GM23248 (cell line): Measurements from ENCODE around the gene MAML2. TPM values are rescaled to one million over a fixed set of nuclear protein-coding genes. Genes with fewer than 3 reads are reported as not detected.

Experiments
- DNase-seq: peaks from one replicate; pipeline ENCODE4 v3.0.0-alpha.2; 2015
- H2AFZ ChIP-seq: fragments of 200-600 bp; sonication (generic); 2 replicates; pipeline ENCODE4 v1.6.1; 2016; ENCODE audit warnings: antibody characterized with exemption
- H3F3A ChIP-seq: fragments of 200-600 bp; sonication (generic); 2 replicates; pipeline ENCODE4 v1.6.1; 2016; ENCODE audit warnings: mild to moderate bottlenecking, antibody characterized with exemption, mixed run types; ENCODE audit not compliant: insufficient read depth
- H3K27ac ChIP-seq: fragments of 200-600 bp; sonication (generic); 2 replicates; pipeline ENCODE4 v1.5.1; 2016; ENCODE audit warnings: mild to moderate bottlenecking
- H3K27me3 ChIP-seq: fragments of 200-600 bp; sonication (generic); replicated peaks from 2 replicates; pipeline ENCODE4 v1.6.1; 2016; ENCODE audit warnings: mild to moderate bottlenecking; ENCODE audit not compliant: insufficient read depth
- H3K36me3 ChIP-seq: fragments of 200-600 bp; sonication (generic); 2 replicates; pipeline ENCODE4 v1.6.1; 2016; ENCODE audit warnings: low read depth, mild to moderate bottlenecking
- H3K4me1 ChIP-seq: fragments of 200-600 bp; sonication (generic); 2 replicates; pipeline ENCODE4 v1.6.1; 2016; ENCODE audit warnings: mild to moderate bottlenecking; ENCODE audit not compliant: insufficient read depth
- H3K4me2 ChIP-seq: fragments of 200-600 bp; sonication (generic); one replicate; pipeline ENCODE4 v1.6.1; 2016; ENCODE audit warnings: mild to moderate bottlenecking; ENCODE audit not compliant: unreplicated experiment
- H3K4me3 ChIP-seq: fragments of 200-600 bp; sonication (generic); 2 replicates; pipeline ENCODE4 v1.5.1; 2016; ENCODE audit warnings: mild to moderate bottlenecking
- H3K79me2 ChIP-seq: fragments of 200-600 bp; sonication (generic); 2 replicates; pipeline ENCODE4 v1.6.1; 2016; ENCODE audit warnings: mild to moderate bottlenecking; ENCODE audit not compliant: insufficient read depth
- H3K9ac ChIP-seq: fragments of 200-600 bp; sonication (generic); 2 replicates; pipeline ENCODE4 v1.6.1; 2016; ENCODE audit warnings: mild to moderate bottlenecking
- H3K9me2 ChIP-seq: fragments of 200-600 bp; sonication (generic); 2 replicates; pipeline ENCODE4 v1.6.1; 2016; ENCODE audit warnings: mixed run types, mild to moderate bottlenecking, moderate library complexity; ENCODE audit not compliant: insufficient read depth
- H3K9me3 ChIP-seq: fragments of 200-600 bp; sonication (generic); one replicate; pipeline ENCODE4 v1.6.1; 2017; ENCODE audit warnings: low read depth
- H4K20me1 ChIP-seq: fragments of 200-600 bp; sonication (generic); 2 replicates; pipeline ENCODE4 v1.6.0; 2016; ENCODE audit not compliant: insufficient read depth
- EZH2 ChIP-seq: fragments of 200-600 bp; sonication (generic); IDR thresholded peaks from 2 replicates; pipeline ENCODE4 v1.6.1; 2018; ENCODE audit warnings: antibody characterized with exemption, mild to moderate bottlenecking; ENCODE audit not compliant: insufficient read depth, poor library complexity, severe bottlenecking
- EZH2phosphoT487 ChIP-seq: fragments of 200-600 bp; sonication (generic); IDR thresholded peaks from 2 replicates; pipeline ENCODE4 v1.6.1; 2018; ENCODE audit warnings: antibody characterized with exemption, moderate library complexity, mild to moderate bottlenecking, low read depth; ENCODE audit not compliant: insufficient read depth
- WGBS, 2 experiments: methylation state at CpG; one replicate each; pipeline ENCODE4 v1.1.6; 2015 to 2017; ENCODE audit warnings: low lambda C conversion rate in 2 of 2, low coverage in 1 of 2; ENCODE audit errors: missing lambda C conversion rate in 2 of 2; 5-methylcytosine and 5-hydroxymethylcytosine counted together
- in situ Hi-C: fragments of 300-500 bp; cut with MboI; formaldehyde crosslinking; loops from 2 replicates; pipeline ENCODE4 v1.15.0; 2020
- polyA plus RNA-seq: library from polyadenylated mRNA; unstranded; fragments of >200 nt; fragmentation: Nextera tagmentation; extraction: Ambion mirVana; gene quantifications from 2 replicates; pipeline ENCODE4 v1.2.1, GENCODE V29; 2016
- total RNA-seq: library from RNA; depleted of rRNA; stranded (reverse); fragments of >200 nt; shearing (Covaris generic); gene quantifications from 2 replicates; pipeline ENCODE4 v1.2.3, GENCODE V29; 2014

Gene MAML2
- total and polyA plus RNA-seq, 2 experiments from 2014 or later: 7.4 to 23.7 TPM

- no peak for TF ChIP-seq EZH2
- no peak for TF ChIP-seq EZH2phosphoT487
- WGBS, 2 experiments: 12 to 18% methylated on average over 2 of the region's 2 CpGs
- Histone ChIP-seq H3K4me1 (peaks cover 31% of the 10 kb centered on the region), H3K27ac (peak overlapping the region; percentile 28), H3K36me3 (no peaks in the 10 kb centered on the region), H3K4me2 (peak overlapping the region; percentile 30), H3K27me3 (no peaks in the 10 kb centered on the region), H3K79me2 (peaks cover 97% of the 10 kb centered on the region), H3K4me3 (no peak overlapping the region), H3K9me2 (no peaks in the 10 kb centered on the region), H3K9me3 (no peaks in the 10 kb centered on the region), H3K9ac (peak overlapping the region; percentile 15; the same call in 1 of the 2 replicates), H2AFZ (no peak overlapping the region), H4K20me1 (no peaks in the 10 kb centered on the region), H3F3A (peaks cover 31% of the 10 kb centered on the region)
- DNase-seq: no peak
- in situ Hi-C loops: no loop called here
Observed at GRCh38 chr11:96267496-96268032, 75.4 kb downstream of the MAML2 start.

- in situ Hi-C loops: no loop called here
- H3K79me2 ChIP-seq: peaks cover 97% of the 10 kb centered on the region
- 6 to 21% methylated on average over 1 of the region's 1 CpG for WGBS, 2 experiments
Observed at GRCh38 chr11:96267001-96267495, 75.9 kb downstream of the MAML2 start.

GRCh38 chr11:96265972-96266371 lies 77.0 kb downstream of the MAML2 start:
- no peaks in the 10 kb centered on the region for H3K36me3 ChIP-seq
- peaks cover 97% of the 10 kb centered on the region for H3K79me2 ChIP-seq
- no peak for TF ChIP-seq EZH2
- TF ChIP-seq EZH2phosphoT487: no peak
- no peak overlapping the region for H3K4me2 ChIP-seq
- H2AFZ ChIP-seq: no peak overlapping the region
- H3F3A ChIP-seq: peaks cover 44% of the 10 kb centered on the region
- in situ Hi-C loops: no loop called here
- DNase-seq: no peak
- H3K4me3 ChIP-seq: no peak overlapping the region
- H3K9me3 ChIP-seq: no peaks in the 10 kb centered on the region
- no peaks in the 10 kb centered on the region for H3K27me3 ChIP-seq
- H3K9ac ChIP-seq: no peak overlapping the region
- H3K4me1 ChIP-seq: peaks cover 40% of the 10 kb centered on the region
- no peaks in the 10 kb centered on the region for H3K9me2 ChIP-seq
- no peaks in the 10 kb centered on the region for H4K20me1 ChIP-seq
- WGBS, 2 experiments: 88 to 90% methylated on average over 9 of the region's 9 CpGs
- H3K27ac ChIP-seq: no peak overlapping the region

More at GRCh38 chr11:96267001-96267495, 75.9 kb downstream of the MAML2 start:
- Histone ChIP-seq H3F3A (peaks cover 36% of the 10 kb centered on the region), H3K4me2 (peak overlapping the region; percentile 30), H3K36me3 (no peaks in the 10 kb centered on the region), H3K9me3 (no peaks in the 10 kb centered on the region), H3K9me2 (no peaks in the 10 kb centered on the region), H3K27ac (peak overlapping the region; percentile 28), H3K4me3 (no peak overlapping the region), H2AFZ (no peak overlapping the region), H3K4me1 (peaks cover 35% of the 10 kb centered on the region), H3K27me3 (no peaks in the 10 kb centered on the region), H4K20me1 (no peaks in the 10 kb centered on the region), H3K9ac (peak overlapping the region; percentile 15; the same call in 1 of the 2 replicates)
- TF ChIP-seq EZH2phosphoT487 (no peak), EZH2 (no peak)
- DNase-seq: peak; percentile 69

GRCh38 chr11:96265220-96265737 lies 77.7 kb downstream of the MAML2 start:
- no peak overlapping the region for H3K27ac ChIP-seq

More at GRCh38 chr11:96265220-96265737, 77.7 kb downstream of the MAML2 start:
- in situ Hi-C loops: no loop called here
- Histone ChIP-seq H3K4me1 (peaks cover 47% of the 10 kb centered on the region), H3K4me2 (no peak overlapping the region), H3K9me2 (no peaks in the 10 kb centered on the region), H3K4me3 (no peak overlapping the region), H3K9ac (no peak overlapping the region), H4K20me1 (no peaks in the 10 kb centered on the region), H2AFZ (no peak overlapping the region), H3K9me3 (no peaks in the 10 kb centered on the region), H3K36me3 (no peaks in the 10 kb centered on the region), H3K27me3 (no peaks in the 10 kb centered on the region), H3K79me2 (peaks cover 97% of the 10 kb centered on the region), H3F3A (peaks cover 51% of the 10 kb centered on the region)
- TF ChIP-seq EZH2phosphoT487: no peak
- TF ChIP-seq EZH2: no peak
- no peak for DNase-seq
- 84 to 88% methylated on average over 8 of the region's 8 CpGs for WGBS, 2 experiments
